ENCODE measurements around the gene TOGARAM2. TPM values are rescaled to one million over a fixed set of nuclear protein-coding genes. Genes with fewer than 3 reads are reported as not detected.

The TOGARAM2 gene
- total RNA-seq, 1 donor from 2014 or later = 6.4 TPM

DNA sequence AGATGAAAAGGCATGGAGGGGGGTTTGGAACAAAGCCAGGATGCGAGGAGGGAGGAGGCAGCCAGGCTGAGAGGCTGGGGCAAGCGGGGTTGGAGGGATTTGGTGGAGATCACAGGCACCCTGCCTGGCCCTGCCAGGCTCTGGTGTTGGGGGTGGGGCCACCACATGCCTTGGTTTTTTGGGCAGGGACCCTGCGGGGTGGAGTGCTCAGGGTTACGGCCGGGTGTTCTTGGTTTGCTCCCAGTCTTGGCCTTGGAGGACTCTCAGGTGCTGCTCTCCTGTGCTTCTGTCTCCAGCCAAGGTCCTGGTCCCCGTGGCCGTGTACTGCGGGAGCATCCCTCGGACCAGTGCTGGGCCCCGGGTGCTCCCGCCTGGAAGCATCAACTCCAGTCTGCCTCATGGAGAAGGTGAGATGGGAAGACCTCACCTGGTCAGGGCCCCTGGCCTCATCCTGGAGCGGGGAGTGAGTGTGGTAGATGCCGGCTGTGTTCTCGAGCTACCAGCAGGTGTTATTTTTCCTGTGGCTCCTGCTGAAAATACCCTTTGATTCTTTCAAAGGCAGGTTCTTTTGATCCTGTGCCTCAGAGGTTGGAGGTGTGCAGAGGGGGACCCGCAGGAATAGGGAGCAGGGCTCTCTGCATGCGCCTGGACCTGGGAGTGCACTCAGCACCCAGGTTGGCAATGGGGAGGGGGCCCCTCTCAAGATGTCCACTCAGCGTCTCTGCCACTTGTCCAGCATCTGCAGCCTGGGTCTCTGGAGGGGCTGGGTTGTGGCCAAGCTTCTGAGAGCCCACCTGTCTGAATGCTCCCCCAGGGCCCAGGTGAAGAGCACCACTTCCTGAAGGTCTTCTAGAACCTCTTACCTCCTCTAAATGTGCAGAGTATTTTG lies 17.0 kb downstream of the TOGARAM2 start:
- intact Hi-C loops (cut with micrococcal nuclease) = no loop called here

DNA sequence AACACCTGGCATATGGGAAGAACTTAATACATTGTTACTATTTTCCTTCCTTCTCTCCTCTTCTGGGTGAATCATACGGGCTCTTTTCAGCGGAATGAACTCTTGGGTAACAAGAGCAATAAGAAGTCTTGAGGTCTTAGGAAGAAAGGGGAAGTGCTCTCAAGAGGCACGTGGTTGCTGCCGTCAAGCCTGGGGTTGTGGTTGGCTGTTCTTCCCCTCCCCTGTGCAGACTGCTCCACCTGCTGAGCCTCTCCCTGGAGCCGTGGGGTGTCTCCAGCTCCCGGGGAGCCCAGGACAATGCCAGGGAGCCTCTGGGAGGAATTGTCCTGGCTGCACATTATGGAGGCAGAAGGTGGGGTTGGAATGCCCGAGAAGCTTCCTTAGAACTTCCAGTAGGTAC lies 19.4 kb downstream of the TOGARAM2 start:
- intact Hi-C loops (cut with micrococcal nuclease) = loop anchor here (1.0 kb wide), 1 partner anchor 14 kb away; no protein-coding TSS in a partner anchor

DNA sequence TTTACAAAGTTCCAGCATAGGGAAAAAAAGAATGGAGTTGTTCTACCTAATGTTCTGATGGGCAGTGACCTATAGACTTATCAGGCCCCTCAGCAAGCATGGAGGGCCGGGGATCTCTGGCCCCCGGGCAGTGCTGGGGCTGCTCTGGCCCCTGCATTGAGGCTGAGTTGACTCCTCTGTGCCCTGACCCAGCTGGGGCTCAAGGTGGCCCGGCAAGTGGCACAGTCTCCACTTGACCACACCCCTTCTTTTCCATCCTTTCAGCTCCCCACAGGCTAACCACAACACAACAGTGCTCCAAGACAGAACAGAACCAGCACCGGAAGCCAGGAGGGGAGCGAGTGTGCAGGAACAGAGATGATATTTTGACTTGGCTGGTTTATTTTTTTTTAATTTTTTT lies 19.9 kb downstream of the TOGARAM2 start:
- intact Hi-C loops (cut with micrococcal nuclease) = loop anchor here (1.0 kb wide), 1 partner anchor 13 kb away; no protein-coding TSS in a partner anchor

DNA sequence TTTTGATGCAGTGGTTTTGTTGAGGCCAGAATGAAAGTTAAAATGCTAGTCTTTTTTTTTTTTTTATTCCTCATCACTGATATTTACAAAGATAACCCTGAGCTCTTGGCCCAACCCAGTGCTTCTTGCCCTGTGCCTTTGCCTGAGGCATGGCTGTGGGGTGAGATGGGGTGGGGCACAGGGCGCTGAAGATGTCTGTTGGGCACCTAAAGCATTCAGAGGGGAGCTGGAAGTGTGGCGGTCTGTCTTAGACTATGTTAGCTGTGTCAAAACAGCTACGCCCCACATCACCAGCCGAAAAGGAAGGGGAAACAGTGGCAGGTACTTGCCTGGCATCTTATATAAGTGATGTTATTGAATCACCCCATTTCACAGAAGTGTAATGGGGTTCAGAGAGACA lies 20.7 kb downstream of the TOGARAM2 start:
- intact Hi-C loops (cut with micrococcal nuclease) = no loop called here

DNA sequence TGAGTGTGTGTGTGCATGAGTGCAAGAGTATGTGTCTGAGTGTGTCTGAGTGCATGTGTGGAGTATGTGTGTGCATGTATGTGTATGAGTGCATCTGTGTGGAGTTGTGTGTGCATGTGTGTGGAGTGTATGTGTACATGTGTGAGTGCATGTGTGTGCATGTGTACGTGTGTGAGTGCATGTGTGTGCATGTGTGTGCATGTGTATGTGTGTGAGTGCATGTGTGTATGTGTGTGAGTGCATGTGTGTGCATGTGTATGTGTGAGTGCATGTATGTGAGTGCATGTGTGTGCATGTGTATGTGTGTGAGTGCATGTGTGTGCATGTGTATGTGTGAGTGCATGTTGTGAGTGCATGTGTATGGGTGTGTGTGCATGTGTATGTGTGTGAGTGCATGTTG lies 23.7 kb downstream of the TOGARAM2 start:
- intact Hi-C loops (cut with micrococcal nuclease) = no loop called here

DNA sequence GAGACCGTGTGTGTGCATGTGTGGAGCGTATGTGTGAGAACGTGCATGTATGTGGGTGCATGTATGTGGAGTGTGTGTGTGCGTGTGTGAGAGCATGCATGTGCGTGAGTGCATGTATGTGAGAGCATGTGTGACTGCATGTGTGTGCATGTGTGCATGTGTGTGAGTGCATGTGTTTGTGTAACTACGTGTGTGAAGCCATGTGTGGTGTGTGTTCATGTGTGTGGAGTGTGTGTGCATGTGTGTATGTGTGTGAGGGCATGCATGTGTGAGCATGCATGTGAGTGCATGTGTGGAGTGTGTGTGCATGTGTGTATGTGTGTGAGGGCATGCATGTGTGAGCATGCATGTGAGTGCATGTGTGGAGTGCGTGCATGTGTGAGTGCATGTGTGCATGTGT lies 24.2 kb downstream of the TOGARAM2 start:
- intact Hi-C loops (cut with micrococcal nuclease) = no loop called here

DNA sequence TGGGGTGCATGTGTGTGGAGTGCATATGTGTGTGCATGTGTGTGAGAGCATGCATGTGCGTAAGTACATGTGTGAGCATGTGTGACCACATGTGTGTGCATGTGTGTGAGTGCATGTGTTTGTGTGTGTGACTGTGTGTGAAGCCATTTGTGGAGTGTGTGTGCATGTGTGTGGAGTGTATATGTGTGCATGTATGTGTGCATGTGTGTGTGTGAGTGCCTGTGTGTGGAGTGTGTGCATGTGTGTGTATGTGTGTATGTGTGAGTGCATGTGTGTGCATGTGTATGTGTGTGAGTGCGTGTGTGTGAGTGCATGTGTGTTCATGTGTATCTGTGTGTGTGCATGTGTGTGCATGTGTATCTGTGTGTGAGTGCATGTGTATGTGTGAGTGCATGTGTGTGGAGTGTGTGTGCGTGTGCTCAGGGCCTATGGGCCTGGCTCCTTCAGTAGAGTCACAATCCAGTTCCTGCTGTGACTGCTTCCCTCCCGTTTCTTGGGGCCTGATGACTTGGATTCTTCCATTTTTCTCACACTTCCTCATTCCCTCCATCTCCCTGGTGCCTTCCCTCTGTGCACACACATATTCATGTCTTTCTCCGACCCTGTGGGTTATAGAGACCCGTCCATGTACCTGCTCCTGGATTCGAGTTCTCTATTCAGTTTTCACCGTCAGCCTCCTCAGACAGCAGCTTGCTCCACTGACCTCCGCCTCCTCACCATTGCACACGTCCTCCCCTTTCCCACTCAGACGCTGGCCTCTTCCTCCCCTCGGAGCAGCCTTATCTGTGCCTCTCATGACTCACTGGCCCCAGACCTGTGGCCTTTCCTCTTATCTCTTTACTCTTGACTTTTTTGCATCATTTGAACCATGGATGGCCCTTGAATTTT lies 25.2 kb downstream of the TOGARAM2 start:
- intact Hi-C loops (cut with micrococcal nuclease) = no loop called here

DNA sequence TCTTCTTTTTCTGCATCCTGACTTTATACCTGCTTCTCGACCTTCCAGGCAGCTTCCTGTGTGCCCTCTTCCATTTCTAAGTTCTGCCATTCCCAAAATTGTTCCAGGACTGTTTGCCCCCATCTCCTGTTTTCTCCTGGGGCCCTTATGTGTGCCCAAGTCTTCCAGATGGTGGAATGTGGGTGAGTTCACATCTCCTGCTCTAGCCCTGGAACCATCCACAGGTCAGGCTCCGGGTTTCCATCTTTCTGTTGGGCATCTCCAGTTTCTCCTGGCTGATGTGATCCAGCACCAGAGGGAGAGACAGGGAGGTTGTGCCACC lies 25.8 kb downstream of the TOGARAM2 start:
- intact Hi-C loops (cut with micrococcal nuclease) = no loop called here

DNA sequence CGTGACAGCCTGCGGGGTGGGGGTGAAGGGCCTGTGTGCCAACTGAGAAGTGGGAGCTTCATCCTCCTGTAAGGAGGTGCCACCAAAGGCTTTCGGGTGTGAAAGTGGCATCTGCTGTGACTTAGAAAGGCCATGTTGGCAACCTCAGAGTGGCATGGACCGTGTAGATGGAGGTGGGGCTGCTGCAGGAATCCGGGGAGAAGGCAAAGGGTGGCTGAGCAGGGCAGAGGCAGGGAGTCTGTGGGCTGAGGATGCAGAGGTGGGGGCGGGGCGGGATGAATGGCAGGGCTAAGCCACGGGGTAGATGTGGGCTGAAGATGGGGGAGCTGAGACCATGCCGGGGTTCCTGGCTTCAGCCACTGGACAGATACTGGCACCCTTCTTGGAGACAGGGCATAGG lies 28.2 kb downstream of the TOGARAM2 start:
- intact Hi-C loops (cut with micrococcal nuclease) = no loop called here

DNA sequence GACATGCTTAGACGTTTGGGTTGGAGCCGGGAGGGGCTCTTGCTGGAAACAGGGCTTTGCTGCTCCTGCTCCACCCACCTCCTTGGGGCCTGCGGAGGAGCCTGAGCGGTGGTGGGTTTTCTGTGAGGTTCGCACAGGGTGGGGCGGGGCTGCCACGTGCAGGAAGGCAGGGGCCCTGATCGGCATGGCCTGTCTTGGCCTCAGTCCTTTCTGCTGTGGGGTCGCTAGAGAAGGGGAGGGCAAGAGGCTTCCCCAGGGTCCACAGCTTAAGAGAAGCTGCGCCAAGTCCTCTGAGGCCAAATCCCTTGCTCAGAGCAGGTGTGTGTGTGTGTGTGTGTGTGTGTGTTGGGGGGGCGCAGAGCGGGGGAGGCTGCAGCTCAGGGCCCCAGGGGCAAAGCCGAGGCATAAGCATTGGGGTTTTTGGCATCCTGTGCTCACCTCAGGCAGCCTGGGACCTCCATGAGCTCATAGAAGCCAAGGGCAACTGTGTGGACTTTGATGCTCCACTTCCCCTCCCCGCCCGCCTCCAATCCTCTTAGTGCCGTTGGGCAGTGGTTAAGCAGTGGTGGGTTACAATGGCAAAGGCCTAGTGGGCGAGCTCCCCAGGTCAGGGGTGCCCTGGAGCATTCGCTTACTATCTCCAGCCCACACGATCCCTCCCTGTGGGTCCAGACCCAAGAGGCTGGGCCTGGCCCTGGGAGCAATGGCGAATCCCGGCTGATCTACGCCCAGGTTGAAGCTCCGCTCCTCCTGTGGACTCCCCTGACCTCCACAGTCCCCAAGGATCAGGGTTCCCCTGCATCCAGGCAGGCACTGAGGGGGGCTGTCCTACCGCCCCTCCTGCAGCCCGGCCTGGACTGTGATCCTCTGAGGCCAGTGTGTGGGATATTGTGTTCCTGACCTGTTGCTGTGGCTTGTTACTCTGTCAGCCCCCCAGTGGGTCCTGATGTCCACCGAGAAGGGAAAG lies 28.9 kb downstream of the TOGARAM2 start:
- intact Hi-C loops (cut with micrococcal nuclease) = loop anchor here (5.0 to 10.0 kb wide), 2 partner anchors 307 to 1135 kb away; partner anchors contain the start of gene YPEL5

DNA sequence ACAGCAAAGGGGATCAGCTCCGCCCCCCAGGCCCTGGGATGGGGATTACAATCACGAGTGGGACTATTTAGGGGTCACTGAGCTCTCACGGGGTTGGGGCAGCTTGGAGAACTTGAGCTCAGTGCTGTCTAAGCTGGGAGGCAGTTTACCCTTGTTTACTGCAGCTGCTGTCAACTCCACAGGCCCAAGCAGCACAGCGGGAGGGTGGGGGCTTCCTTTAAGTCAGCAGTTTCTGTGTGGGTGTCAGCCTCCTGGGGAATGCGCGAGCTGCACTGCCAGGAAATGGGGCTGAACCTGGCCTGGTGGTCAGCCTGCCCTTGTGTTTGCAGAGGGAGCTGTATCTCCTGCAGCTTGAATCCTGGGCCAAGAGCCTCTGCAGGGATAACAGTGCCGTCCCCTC lies 29.8 kb downstream of the TOGARAM2 start:
- intact Hi-C loops (cut with micrococcal nuclease) = loop anchor here (1.0 to 10.0 kb wide), 3 partner anchors 119 to 1134 kb away; partner anchors contain the start of gene YPEL5

DNA sequence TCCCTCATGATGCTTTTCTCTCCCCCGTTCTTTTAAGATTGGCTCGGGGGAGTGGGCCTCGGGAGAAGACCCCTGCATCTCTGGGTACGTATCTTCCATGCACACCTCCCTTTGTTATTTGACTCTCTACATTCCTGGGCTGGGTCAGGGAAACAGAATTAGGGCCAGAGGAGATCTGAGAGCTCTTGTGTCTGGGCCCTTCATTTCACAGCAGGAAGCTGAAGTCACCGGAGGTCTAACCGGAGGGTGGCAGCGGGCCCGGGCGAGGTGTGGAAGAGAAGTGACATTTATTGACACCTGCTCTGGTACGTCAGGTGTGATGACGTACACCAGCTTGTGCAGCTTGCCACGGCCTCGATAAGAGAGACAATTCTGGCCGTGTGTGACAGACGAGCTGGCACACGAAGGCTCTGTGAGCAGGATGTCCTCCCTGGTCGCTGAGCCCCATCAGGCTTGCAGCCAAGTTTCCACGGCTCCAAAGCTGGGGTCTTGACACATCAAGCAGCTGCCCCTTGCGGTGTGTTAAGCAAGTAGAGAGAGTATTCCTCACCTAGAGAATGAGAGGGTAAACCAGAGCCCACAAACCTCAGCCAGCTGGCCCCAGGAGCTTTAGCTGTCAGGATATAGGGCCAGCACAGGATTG lies 30.4 kb downstream of the TOGARAM2 start:
- intact Hi-C loops (cut with micrococcal nuclease) = loop anchor here (1.0 to 10.0 kb wide), 3 partner anchors 119 to 1133 kb away; partner anchors contain the start of gene YPEL5

DNA sequence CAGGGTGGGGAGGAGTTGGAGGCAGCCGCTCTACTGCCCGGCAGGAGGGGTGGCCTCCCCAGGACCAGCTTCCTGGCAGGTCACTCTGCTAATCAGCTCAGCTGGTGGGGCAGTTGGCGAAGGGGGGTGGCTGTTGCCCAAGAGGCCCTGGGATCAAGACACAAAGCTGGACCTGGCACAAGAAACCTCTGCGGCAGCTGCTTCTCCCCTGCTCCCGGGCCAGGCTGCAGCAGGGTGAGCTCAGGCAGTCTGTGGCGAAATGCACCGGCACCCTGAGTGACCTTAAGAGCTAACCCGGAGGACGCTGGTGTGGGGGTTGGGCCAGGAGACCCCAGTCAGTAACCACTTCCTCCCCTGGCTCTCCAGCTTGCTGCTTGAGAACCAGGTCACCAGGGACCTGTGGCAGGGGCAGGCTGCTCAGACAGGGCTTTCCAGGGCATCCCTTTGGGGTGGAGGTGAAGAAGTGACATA lies 31.1 kb downstream of the TOGARAM2 start:
- intact Hi-C loops (cut with micrococcal nuclease) = loop anchor here (5.0 to 10.0 kb wide), 2 partner anchors 305 to 1133 kb away; partner anchors contain the start of gene YPEL5

DNA sequence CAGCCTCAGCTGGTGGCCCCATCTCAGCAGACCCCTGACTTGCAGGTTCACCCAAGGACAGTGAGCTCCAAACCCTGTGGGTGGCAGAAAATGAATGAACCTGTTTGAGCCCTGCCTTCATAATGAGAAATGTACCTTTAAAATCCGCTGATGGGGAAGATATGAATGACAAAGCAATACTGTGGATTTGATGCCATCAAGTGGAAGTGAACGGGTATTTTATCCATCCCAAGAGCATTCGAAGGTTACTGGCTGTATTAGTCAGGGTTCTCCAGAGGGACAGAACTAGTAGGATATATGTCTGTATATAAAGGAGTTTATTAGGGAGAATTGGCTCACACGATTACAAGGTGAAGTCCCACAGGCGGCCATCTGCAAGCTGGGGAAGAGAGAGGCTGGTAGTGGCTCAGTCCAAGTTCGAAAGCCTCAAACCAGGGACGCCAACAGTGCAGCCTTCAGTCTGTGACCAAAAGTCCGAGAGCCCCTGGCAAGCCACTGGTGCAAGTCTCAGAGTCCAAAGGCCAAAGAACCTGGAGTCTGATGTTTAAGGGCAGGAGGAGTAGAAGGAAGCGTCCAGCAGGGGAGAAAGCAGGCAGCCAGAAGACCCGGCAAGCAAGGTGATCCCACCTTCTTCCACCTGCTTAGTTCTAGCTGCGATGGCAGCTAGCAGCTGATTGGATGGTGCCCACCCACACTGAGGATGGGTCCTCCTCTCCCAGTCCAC lies 32.1 kb downstream of the TOGARAM2 start:
- intact Hi-C loops (cut with micrococcal nuclease) = loop anchor here (5.0 to 10.0 kb wide), 2 partner anchors 304 to 1132 kb away; partner anchors contain the start of gene YPEL5

DNA sequence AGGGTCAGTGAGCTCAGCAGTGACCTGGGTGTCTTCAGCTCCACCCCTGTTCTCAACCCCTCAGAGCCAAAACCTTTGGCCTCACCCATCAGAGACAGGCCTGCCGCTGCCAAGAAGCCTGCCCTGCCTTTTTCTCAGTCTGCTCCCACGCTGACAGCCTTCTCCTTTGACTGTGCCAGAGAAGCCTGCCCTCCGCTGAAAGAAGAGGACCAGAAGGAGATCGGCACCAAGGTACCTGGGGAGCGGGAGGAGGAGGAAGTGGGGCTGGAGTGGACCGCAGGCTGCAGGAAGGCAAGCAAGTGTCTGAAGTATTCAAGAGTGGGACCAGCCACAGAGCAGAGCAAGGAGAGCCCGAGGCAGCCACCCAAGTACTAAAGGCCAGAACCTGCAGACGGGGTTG lies 33.2 kb downstream of the TOGARAM2 start:
- intact Hi-C loops (cut with micrococcal nuclease) = loop anchor here (1.0 to 10.0 kb wide), 10 partner anchors 14 to 1130 kb away; partner anchors contain the start of genes TRMT61B, WDR43 and YPEL5

DNA sequence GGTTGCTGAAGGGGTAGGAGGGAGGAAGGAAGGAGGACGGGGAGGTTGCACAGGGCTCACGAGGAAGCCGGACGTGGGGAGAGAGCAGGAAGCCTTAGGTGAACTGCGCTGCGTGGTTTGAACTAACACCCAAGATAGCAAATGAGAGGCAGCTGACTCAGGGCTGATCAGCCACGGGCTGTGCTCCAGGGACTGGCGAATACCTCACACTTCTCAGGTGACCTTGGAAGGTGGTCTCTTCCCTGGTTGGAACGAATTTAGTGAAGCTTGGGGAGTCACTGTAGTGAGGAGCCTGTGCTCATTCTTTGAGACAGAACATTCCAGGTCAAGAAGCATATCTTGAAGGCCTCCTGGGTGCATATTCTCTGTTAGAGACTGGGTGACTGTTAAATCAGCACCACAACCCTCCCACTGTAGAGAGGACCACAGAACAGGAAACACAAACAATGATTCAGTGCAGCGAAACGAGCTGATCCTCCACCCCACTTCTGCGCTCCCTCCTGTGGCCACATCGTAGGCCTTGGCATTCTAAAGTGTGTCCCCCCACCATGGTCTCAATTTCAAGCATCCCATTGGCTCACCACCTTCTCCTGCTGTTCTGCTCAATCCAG lies 33.8 kb downstream of the TOGARAM2 start:
- intact Hi-C loops (cut with micrococcal nuclease) = loop anchor here (1.0 to 10.0 kb wide), 11 partner anchors 15 to 1130 kb away; partner anchors contain the start of genes TRMT61B, WDR43 and YPEL5

DNA sequence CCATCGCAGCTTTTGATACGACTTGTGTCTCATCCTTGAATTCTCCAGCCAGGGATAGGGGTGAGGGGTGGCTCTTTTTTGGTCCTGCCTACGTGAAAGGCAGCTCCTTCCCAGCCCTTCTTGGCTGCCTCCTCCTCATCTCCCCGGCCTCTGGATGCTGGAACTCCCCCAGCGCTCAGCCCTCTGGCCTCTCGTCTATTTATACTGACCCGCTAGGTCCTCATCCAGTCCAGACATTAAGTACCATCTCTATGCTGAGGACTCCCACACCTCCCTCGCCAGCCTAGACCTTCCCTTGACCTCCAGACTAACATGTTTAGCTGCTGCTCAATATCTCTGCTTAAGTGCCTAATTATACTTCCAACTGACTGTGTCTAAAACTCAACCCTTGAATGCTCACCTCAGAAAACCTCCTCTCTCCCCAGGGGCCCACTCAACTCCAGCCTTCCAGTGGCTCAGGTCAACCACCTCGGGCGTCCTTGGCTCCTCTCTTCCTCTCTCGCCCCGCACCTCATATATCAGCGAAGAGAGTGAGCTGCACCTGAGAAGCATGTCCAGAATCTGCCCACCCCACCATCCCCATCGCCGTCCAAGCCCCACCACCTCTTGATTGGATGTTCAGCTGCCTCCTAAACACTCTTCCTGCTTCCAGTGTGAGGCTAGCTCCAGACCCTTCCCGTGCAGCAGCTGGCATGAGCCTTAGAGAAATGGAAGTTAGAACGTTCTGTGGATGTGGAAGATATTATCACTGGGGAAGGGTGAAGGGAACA lies 34.8 kb downstream of the TOGARAM2 start:
- intact Hi-C loops (cut with micrococcal nuclease) = loop anchor here (1.0 to 10.0 kb wide), 6 partner anchors 51 to 1129 kb away; partner anchors contain the start of genes TRMT61B, WDR43 and YPEL5

DNA sequence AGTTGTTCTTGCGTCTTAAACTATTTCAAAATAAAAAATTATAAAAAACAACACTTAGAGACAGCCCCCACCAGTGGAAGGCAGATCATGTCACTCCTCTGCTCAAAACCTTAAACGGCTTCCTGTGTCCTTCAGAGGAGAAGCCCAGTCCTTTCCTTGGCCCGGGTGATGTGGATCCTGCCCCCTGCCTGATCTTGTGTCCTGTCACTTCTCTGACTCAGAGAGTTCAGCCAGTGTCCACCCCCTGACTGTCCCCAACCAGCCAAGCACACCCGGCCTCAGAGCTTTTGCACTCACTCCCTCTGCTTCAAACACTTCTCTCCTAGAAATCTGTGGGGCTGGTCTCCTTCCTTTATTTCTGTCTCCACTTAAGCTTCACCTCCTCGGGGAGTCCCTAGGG lies 35.4 kb downstream of the TOGARAM2 start:
- intact Hi-C loops (cut with micrococcal nuclease) = loop anchor here (10.0 kb wide), 1 partner anchor 1128 kb away; the partner anchor contains the start of gene YPEL5

All from T-helper 1 cell treated with Interleukin-12 subunit alpha and Interleukin-12 subunit beta and Interleukin-4 antibody, amounts not matched to agents 30 ng/mL and 1 ng/mL, for 36 hours (primary cell).